ENCODE results near the gene SFMBT1. TPM values are rescaled to one million over a fixed set of nuclear protein-coding genes. Genes with fewer than 3 reads are reported as not detected.

SFMBT1 gene
- total RNA-seq, 2 experiments from 2014 or later = 31.1 to 33.3 TPM

GRCh38 chr3:52930748-52931147 is 115.1 kb downstream of the SFMBT1 start:
- CTCF ChIA-PET = interaction anchor here (1.2 to 1.3 kb wide), 2 partner anchors 113 to 184 kb away, joined by 3 read pairs; no protein-coding TSS in a partner anchor
- Mint-ChIP-seq H3K9me3 (ENCODE audit: insufficient read depth) (no peaks in the 10 kb centered on the region), H3K36me3 (ENCODE audit: low read depth) (peaks cover 35% of the 10 kb centered on the region), H3K4me3 (no peak overlapping the region), H3K27ac (no peak overlapping the region), H3K4me1 (ENCODE audit: low read depth) (peaks cover 10% of the 10 kb centered on the region), H3K27me3 (ENCODE audit: low read depth) (no peaks in the 10 kb centered on the region)
- DNase-seq (no peak), ATAC-seq (no peak)
- POLR2A ChIA-PET = no interaction called here

GRCh38 chr3:52926554-52926953 is 119.3 kb downstream of the SFMBT1 start:
- POLR2A ChIA-PET = no interaction called here

DNA sequence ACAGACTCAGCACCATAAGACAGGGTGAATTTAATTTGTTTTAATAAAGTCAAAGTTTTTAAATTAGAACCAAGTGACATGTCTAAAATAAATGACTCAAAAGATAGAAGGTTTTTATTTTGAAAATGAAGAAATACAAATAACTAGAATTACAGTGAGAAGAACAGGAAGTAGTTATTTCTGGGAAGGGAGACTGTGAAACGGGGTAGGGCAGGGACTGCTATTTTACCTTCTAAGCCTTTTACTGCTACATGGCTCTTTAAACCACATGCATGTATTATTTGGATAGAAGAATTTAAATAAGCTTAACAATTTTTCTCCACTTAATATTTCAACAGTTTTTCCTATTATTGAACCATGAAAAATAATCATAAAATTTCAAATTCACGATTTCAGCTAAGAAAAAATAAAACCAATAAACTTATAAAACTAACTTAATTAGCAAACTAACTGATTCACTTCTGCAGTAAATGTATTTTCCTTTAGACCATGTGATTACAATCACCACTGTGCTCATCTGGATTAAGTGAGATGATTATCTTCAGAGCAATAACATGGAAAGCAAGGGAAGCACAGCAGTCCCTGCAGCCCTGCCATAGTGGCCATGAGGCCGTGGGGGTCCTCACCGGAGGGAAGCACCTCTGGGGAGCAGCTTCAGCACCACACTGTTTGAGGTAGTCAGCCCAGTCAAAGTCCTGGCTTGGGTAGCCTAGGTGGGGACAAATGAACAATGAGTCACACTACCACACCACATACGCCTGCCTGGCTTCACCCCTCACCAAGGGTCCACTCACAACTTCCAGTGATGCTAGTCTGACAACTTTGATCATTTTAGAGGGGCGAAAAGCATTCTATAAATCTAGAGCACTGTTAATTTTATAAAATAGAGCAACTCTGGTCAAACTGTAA is 120.2 kb downstream of the SFMBT1 start:
- ATAC-seq = no peak
- POLR2A ChIA-PET = no interaction called here
- peak overlapping the region; percentile 55 for H3K27ac Mint-ChIP-seq
- no peak overlapping the region for H3K4me3 Mint-ChIP-seq
- H3K36me3 Mint-ChIP-seq (ENCODE audit: low read depth) = peaks cover 60% of the 10 kb centered on the region
- peaks cover 31% of the 10 kb centered on the region for H3K4me1 Mint-ChIP-seq (ENCODE audit: low read depth)
- CTCF ChIA-PET = interaction anchor here (0.7 to 1.7 kb wide), 3 partner anchors 10 to 13 kb away, joined by 3 to 7 read pairs (median 4); no protein-coding TSS in a partner anchor
- DNase-seq = no peak
- no peaks in the 10 kb centered on the region for H3K9me3 Mint-ChIP-seq (ENCODE audit: insufficient read depth)
- H3K27me3 Mint-ChIP-seq (ENCODE audit: low read depth) = no peaks in the 10 kb centered on the region

More at GRCh38 chr3:52926554-52926953, 119.3 kb downstream of the SFMBT1 start:
- no peaks in the 10 kb centered on the region for H3K27me3 Mint-ChIP-seq (ENCODE audit: low read depth)
- CTCF ChIA-PET = interaction anchor here (1.3 to 2.2 kb wide), 2 partner anchors 11 to 185 kb away, joined by 3 to 10 read pairs; no protein-coding TSS in a partner anchor
- DNase-seq = no peak
- H3K36me3 Mint-ChIP-seq (ENCODE audit: low read depth) = peaks cover 58% of the 10 kb centered on the region
- no peak overlapping the region for H3K27ac Mint-ChIP-seq
- no peak for ATAC-seq
- no peaks in the 10 kb centered on the region for H3K9me3 Mint-ChIP-seq (ENCODE audit: insufficient read depth)
- no peak overlapping the region for H3K4me3 Mint-ChIP-seq
- H3K4me1 Mint-ChIP-seq (ENCODE audit: low read depth) = peaks cover 29% of the 10 kb centered on the region

GRCh38 chr3:52923963-52924362 is 121.9 kb downstream of the SFMBT1 start:
- H3K27me3 Mint-ChIP-seq (ENCODE audit: low read depth) = no peaks in the 10 kb centered on the region
- ChIA-PET CTCF (no interaction called here), POLR2A (no interaction called here)
- no peak overlapping the region for H3K27ac Mint-ChIP-seq
- H3K36me3 Mint-ChIP-seq (ENCODE audit: low read depth) = peaks cover 56% of the 10 kb centered on the region
- no peaks in the 10 kb centered on the region for H3K9me3 Mint-ChIP-seq (ENCODE audit: insufficient read depth)
- ATAC-seq (no peak), DNase-seq (no peak)
- peaks cover 31% of the 10 kb centered on the region for H3K4me1 Mint-ChIP-seq (ENCODE audit: low read depth)
- no peak overlapping the region for H3K4me3 Mint-ChIP-seq

GRCh38 chr3:52920841-52921240 is 125.0 kb downstream of the SFMBT1 start:
- Mint-ChIP-seq H3K27ac (no peak overlapping the region), H3K27me3 (ENCODE audit: low read depth) (no peaks in the 10 kb centered on the region), H3K36me3 (ENCODE audit: low read depth) (peaks cover 53% of the 10 kb centered on the region), H3K4me1 (ENCODE audit: low read depth) (peaks cover 27% of the 10 kb centered on the region), H3K4me3 (no peak overlapping the region), H3K9me3 (ENCODE audit: insufficient read depth) (no peaks in the 10 kb centered on the region)
- ChIA-PET CTCF (interaction anchor here (1.3 kb wide), 2 partner anchors 11 to 126 kb away, joined by 3 to 7 read pairs; partner anchors contain the start of gene SFMBT1), POLR2A (no interaction called here)
- ATAC-seq (no peak), DNase-seq (no peak)

GRCh38 chr3:52917044-52917443 is 128.8 kb downstream of the SFMBT1 start:
- ATAC-seq (no peak), DNase-seq (no peak)
- no peak overlapping the region for H3K27ac Mint-ChIP-seq
- CTCF ChIA-PET = no interaction called here
- POLR2A ChIA-PET = no interaction called here
- H3K4me1 Mint-ChIP-seq (ENCODE audit: low read depth) = peaks cover 7% of the 10 kb centered on the region
- no peaks in the 10 kb centered on the region for H3K27me3 Mint-ChIP-seq (ENCODE audit: low read depth)
- no peaks in the 10 kb centered on the region for H3K9me3 Mint-ChIP-seq (ENCODE audit: insufficient read depth)
- peaks cover 38% of the 10 kb centered on the region for H3K36me3 Mint-ChIP-seq (ENCODE audit: low read depth)
- no peak overlapping the region for H3K4me3 Mint-ChIP-seq

GRCh38 chr3:52915294-52915693 is 130.6 kb downstream of the SFMBT1 start:
- ChIA-PET POLR2A (no interaction called here), CTCF (interaction anchor here (0.8 to 1.2 kb wide), 6 partner anchors 10 to 70 kb away, joined by 3 to 6 read pairs (median 3); no protein-coding TSS in a partner anchor)
- H3K4me1 Mint-ChIP-seq (ENCODE audit: low read depth) = no peaks in the 10 kb centered on the region
- H3K9me3 Mint-ChIP-seq (ENCODE audit: insufficient read depth) = no peaks in the 10 kb centered on the region
- H3K4me3 Mint-ChIP-seq = no peak overlapping the region
- DNase-seq (no peak), ATAC-seq (no peak)
- H3K27me3 Mint-ChIP-seq (ENCODE audit: low read depth) = no peaks in the 10 kb centered on the region
- peaks cover 30% of the 10 kb centered on the region for H3K36me3 Mint-ChIP-seq (ENCODE audit: low read depth)
- H3K27ac Mint-ChIP-seq = no peak overlapping the region

GRCh38 chr3:52912885-52913731 is 132.8 kb downstream of the SFMBT1 start:
- no peak overlapping the region for H3K4me3 Mint-ChIP-seq
- DNase-seq = no peak
- H3K9me3 Mint-ChIP-seq (ENCODE audit: insufficient read depth) = no peaks in the 10 kb centered on the region
- ChIA-PET CTCF (interaction anchor here (0.8 kb wide), 1 partner anchor 62 kb away, joined by 3 read pairs; no protein-coding TSS in a partner anchor), POLR2A (no interaction called here)
- H3K27me3 Mint-ChIP-seq (ENCODE audit: low read depth) = no peaks in the 10 kb centered on the region
- ATAC-seq = no peak
- peaks cover 25% of the 10 kb centered on the region for H3K36me3 Mint-ChIP-seq (ENCODE audit: low read depth)
- H3K27ac Mint-ChIP-seq = no peak overlapping the region
- no peaks in the 10 kb centered on the region for H3K4me1 Mint-ChIP-seq (ENCODE audit: low read depth)

DNA sequence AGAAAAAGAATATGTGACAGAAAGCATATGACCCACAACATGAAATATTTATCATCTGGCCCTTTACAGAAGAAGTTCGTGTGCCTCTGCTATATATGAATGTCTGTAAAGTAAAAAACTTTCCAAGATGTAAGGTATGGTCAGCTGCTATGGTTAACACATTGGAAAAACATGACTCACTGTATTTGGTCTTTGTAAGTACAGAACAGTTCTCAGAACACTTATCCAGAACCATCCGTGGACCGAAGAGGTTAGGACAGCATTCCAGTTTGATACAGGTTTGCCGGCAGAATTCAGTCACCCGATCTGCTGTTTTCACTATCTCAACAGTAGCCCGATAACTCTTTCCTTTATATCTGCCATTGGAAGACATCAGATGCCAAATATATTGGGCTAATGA is 135.1 kb downstream of the SFMBT1 start:
- H3K27me3 Mint-ChIP-seq (ENCODE audit: low read depth) = no peaks in the 10 kb centered on the region

GRCh38 chr3:52907497-52907896 is 138.4 kb downstream of the SFMBT1 start:
- no peak for ATAC-seq
- POLR2A ChIA-PET = no interaction called here
- CTCF ChIA-PET = interaction anchor here (1.0 to 1.5 kb wide), 3 partner anchors 10 to 164 kb away, joined by 3 to 6 read pairs (median 3); partner anchors contain the start of gene STIMATE
- H3K36me3 Mint-ChIP-seq (ENCODE audit: low read depth) = peaks cover 26% of the 10 kb centered on the region
- no peaks in the 10 kb centered on the region for H3K27me3 Mint-ChIP-seq (ENCODE audit: low read depth)
- no peak overlapping the region for H3K27ac Mint-ChIP-seq
- H3K4me1 Mint-ChIP-seq (ENCODE audit: low read depth) = no peaks in the 10 kb centered on the region
- H3K4me3 Mint-ChIP-seq = no peak overlapping the region
- no peak for DNase-seq
- no peaks in the 10 kb centered on the region for H3K9me3 Mint-ChIP-seq (ENCODE audit: insufficient read depth)

More for the DNA sequence above, 135.1 kb downstream of the SFMBT1 start:
- ATAC-seq (no peak), DNase-seq (no peak)
- Mint-ChIP-seq H3K9me3 (ENCODE audit: insufficient read depth) (no peaks in the 10 kb centered on the region), H3K36me3 (ENCODE audit: low read depth) (peaks cover 24% of the 10 kb centered on the region), H3K4me1 (ENCODE audit: low read depth) (no peaks in the 10 kb centered on the region), H3K4me3 (no peak overlapping the region), H3K27ac (no peak overlapping the region)
- POLR2A ChIA-PET = no interaction called here
- CTCF ChIA-PET = interaction anchor here (1.0 kb wide), 1 partner anchor 21 kb away, joined by 3 read pairs; no protein-coding TSS in a partner anchor

- no peaks in the 10 kb centered on the region for H3K9me3 Mint-ChIP-seq (ENCODE audit: insufficient read depth)
- ChIA-PET CTCF (interaction anchor here (1.0 to 3.4 kb wide), 4 partner anchors 12 to 27 kb away, joined by 3 to 17 read pairs (median 4); no protein-coding TSS in a partner anchor), POLR2A (interaction anchor here (0.7 kb wide), 1 partner anchor 30 kb away, joined by 3 read pairs; no protein-coding TSS in a partner anchor)
- H3K4me3 Mint-ChIP-seq = no peak overlapping the region
- no peak for DNase-seq
- no peaks in the 10 kb centered on the region for H3K4me1 Mint-ChIP-seq (ENCODE audit: low read depth)
- H3K27me3 Mint-ChIP-seq (ENCODE audit: low read depth) = no peaks in the 10 kb centered on the region
- no peak overlapping the region for H3K27ac Mint-ChIP-seq
- ATAC-seq = no peak
- peaks cover 20% of the 10 kb centered on the region for H3K36me3 Mint-ChIP-seq (ENCODE audit: low read depth)
These were observed 141.3 kb downstream of the SFMBT1 start for GRCh38 chr3:52904552-52904951.

Measured in activated CD8-positive, alpha-beta T cell treated with anti-CD3 and anti-CD28 coated beads, Interleukin-2, amount 10 ng/mL, durations not matched to agents 7 days and 5 days (primary cell).